Measurements from ENCODE around the gene CHST6.
"Not testable (repeated sequence)": the region's sequence is repeated elsewhere in the genome, so short reads cannot be mapped to it uniquely, and the experiment has no call there.

Gene CHST6

DNA sequence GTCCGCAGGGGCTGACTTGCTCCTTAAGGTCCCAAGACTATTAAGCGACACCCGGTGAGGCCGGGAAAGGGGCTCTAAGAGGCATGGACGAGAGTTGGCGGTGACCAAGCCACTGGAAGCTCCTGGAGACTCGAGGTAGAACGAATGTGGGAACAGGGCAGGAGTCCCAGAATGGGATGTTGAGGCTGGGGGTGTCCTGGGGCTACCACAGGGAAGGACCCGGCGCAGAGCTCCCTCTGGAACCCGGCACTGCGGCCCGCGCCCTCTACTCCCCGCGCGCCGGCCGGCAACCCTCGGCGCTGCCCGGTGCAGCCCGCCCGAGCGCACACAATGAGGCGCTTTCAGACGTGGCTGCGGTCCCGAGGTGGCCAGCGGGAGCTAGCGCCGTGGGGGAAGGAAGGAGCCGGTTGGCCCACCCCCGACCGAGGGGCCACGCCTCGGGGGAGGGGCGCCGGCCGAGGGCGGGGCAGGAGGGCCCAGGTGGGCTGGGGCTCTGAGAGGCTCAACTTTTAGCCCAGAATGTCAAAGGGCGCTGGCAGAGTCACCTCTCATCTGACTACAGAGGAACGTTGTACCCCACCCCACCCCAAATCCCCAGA, at the start of gene CHST6:
CHST6 (minus strand) TSS at position 366 of the 599 bp plus-strand sequence. CDS start 15,613 bp downstream, outside the sequence.
- no peak for FAIRE-seq

DNA sequence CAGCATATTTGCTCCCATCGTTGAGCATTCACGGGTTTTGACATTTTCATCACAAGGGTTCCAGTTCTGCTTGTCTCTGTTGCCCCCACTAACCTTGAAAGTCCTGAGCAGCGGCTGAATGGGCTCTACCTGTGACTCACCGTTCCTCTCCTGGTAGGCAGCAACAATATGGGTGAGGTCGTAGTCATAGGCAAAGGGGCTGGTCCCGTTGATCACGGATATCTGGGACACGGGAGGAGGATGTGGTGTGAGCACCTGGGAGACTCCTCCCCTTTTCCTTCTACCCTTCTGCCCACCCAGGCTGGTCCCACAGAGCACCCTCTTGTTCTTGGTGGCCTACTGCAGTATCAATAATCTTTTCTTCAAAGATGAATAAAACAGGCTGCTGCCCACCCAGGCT, 47.2 kb upstream of the CHST6 start:
- not testable (repeated sequence) for DNase-seq (ENCODE audit: insufficient read length, low spot score); FAIRE-seq

More for the DNA sequence above, at the start of gene CHST6:
- DNase-seq (ENCODE audit: insufficient read length, low spot score) = no peak
- TF ChIP-seq, protein P1, sequence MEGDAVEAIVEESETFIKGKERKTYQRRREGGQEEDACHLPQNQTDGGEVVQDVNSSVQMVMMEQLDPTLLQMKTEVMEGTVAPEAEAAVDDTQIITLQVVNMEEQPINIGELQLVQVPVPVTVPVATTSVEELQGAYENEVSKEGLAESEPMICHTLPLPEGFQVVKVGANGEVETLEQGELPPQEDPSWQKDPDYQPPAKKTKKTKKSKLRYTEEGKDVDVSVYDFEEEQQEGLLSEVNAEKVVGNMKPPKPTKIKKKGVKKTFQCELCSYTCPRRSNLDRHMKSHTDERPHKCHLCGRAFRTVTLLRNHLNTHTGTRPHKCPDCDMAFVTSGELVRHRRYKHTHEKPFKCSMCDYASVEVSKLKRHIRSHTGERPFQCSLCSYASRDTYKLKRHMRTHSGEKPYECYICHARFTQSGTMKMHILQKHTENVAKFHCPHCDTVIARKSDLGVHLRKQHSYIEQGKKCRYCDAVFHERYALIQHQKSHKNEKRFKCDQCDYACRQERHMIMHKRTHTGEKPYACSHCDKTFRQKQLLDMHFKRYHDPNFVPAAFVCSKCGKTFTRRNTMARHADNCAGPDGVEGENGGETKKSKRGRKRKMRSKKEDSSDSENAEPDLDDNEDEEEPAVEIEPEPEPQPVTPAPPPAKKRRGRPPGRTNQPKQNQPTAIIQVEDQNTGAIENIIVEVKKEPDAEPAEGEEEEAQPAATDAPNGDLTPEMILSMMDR (IDR thresholded peaks at IDR 0.05; ENCODE audit: insufficient read depth, missing control alignments) = no peak

DNA sequence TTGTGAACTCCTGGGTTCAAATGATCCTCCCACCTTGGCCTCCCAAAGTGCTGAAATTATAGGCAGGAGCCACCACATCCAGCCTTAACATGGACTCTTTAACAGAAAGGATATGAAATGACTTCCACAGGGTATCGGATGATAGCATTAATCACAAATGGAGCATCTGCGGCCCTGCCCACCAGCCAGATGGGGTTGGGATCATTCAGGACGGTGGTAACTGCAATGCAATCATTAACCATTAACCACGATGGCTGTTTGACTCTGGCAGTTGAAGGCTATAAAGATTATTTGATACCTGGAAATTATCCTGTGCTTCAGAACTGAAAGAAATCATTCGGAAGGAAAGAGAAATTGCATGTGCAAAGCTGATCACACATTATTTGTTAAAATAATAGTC, 46.0 kb upstream of the CHST6 start:
- TF ChIP-seq, protein P1 (IDR thresholded peaks at IDR 0.05; ENCODE audit: insufficient read depth, missing control alignments) = no peak
- FAIRE-seq (no peak), DNase-seq (ENCODE audit: insufficient read length, low spot score) (no peak)

DNA sequence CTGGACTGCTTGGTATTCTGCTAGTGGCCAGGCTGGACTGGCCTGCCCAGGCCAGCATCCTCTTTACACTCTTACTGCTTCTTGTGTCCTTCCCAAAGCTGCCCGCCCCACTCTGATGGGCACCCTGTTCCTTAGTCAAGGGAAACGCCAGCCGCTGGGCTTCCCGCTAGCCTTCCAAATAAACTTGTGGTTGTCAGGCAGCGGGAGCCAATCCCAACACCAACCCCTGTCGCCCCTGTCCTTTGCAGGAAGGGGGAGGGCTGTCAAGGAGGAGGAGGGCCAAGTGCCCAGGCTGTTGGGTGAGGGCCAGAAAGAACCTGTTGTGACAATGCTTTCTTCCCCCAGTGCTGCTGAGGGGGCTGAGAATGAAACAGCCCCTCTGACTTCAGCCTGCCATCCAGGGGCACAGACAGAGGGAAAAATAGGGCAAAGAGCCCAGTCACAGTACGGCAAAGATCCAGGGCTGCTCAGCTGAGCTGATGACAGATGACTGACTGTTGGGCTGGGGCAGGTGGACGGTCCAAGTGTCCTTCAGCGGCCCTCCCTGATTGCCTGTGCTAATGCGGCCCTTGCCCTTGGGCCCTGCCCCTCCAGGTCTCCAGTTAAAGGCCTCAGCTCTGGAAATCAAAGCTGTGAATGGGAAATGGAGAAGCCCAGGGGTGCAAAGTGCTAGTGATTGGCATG, 43.8 kb upstream of the CHST6 start:
- DNase-seq (ENCODE audit: insufficient read length, low spot score); FAIRE-seq: not testable (repeated sequence)

DNA sequence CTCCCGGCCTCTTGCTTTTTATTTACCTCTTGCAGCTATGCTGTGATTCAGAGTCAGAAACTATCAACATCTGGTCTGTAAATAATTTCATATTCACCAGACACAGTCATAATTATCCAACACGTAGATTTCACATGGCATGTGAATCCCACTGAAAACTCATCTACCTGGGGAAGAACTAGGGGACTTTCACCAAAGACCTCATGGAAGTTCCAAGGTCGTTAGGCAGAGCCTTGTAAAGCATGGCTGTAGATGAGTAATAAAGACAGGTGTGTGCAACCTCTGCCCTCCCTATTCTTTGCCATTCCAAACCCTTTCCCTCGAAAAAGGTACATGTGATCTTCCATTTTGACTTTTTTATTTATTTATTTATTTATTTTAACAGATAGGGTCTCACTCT, 42.5 kb upstream of the CHST6 start:
- DNase-seq (ENCODE audit: insufficient read length, low spot score) (no peak), FAIRE-seq (no peak)
- TF ChIP-seq, protein P1 (IDR thresholded peaks at IDR 0.05; ENCODE audit: insufficient read depth, missing control alignments) = no peak

DNA sequence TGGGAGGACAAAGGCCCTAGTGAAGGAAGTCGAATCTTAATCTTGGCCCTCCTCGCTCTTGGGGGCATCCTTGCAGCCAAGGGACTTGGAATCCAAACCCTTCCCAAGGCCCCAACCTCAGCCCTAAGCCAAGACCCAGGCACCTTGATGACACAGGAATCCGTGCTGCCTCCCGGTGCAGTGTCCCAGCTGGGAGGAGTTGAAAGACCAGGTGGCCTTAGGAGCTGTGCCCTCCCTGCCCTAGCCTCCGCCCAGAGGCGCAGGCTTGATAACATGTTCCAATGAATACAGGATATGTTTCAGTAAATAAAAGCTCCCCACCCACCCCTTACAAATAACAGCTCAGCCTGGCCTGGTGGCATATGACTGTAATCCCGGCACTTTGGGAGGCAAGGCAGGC, 40.7 kb upstream of the CHST6 start, which contains the start of gene CHST5:
CHST5 (minus strand) TSS at position 208 of the 400 bp plus-strand sequence. CDS start 5,724 bp downstream, outside the sequence.
- TF ChIP-seq, protein P1 (IDR thresholded peaks at IDR 0.05; ENCODE audit: insufficient read depth, missing control alignments) = no peak
- DNase-seq (ENCODE audit: insufficient read length, low spot score) (no peak), FAIRE-seq (no peak)

DNA sequence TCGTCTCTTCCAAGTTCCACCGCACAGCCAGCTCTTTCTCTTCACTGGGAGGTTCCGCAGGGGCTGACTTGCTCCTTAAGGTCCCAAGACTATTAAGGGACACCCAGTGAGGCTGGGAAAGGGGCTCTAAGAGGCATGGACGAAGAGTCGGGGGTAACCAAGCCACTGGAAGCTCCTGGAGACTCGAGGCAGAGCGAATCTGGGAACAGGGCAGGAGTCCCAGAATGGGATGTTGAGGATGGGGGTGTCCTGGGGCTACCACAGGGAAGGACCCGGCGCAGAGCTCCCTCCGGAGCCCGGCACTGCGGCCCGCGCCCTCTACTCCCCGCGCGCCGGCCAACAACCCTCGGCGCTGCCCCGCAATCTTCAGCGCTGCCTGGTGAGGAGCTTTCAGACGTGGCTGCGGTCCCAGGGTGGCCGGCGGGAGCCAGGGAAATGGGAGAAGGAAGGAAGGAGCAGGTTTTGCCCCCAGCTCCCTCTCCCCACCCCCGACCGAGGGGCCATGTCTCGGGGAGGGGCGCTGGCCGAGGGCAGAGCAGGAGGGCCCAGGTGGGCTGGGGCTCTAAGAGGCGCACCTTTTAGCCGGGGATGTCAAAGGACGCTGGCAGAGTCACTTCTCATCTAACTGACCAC, 40.1 kb upstream of the CHST6 start:
- DNase-seq (ENCODE audit: insufficient read length, low spot score) = no peak
- TF ChIP-seq, protein P1 (IDR thresholded peaks at IDR 0.05; ENCODE audit: insufficient read depth, missing control alignments) = no peak
- FAIRE-seq = no peak

Data from D721Med (cell line).